PFSK-1 (cell line): ENCODE data around the gene PDK2.

ENCODE experiments used
- POLR2AphosphoS5 ChIP-seq: IDR thresholded peaks from 2 replicates; pipeline ENCODE4 v1.6.1; 2012; ENCODE audit warnings: low read depth, mild to moderate bottlenecking, control low read depth, low read length, moderate library complexity
- SIN3A ChIP-seq: IDR thresholded peaks from 2 replicates; pipeline ENCODE4 v1.6.1; 2012; ENCODE audit warnings: mild to moderate bottlenecking, low read length, moderate library complexity, borderline replicate concordance; ENCODE audit not compliant: insufficient read depth
- TAF1 ChIP-seq: IDR thresholded peaks from 2 replicates; pipeline ENCODE4 v1.6.1; 2012; ENCODE audit warnings: low read length, control low read depth, borderline replicate concordance; ENCODE audit not compliant: insufficient read depth
- TF ChIP-seq, protein P1 (sequence below), 2 experiments: IDR thresholded peaks; 2 replicates each; pipeline versions ENCODE4 v1.6.1 to v1.8.0; 2011 to 2012; ENCODE audit warnings: low read depth in 2 of 2, low read length in 2 of 2, control low read depth in 1 of 2, inconsistent platforms in 1 of 2, mild to moderate bottlenecking in 1 of 2, moderate library complexity in 1 of 2; ENCODE audit not compliant: insufficient read depth in 1 of 2

DNA sequence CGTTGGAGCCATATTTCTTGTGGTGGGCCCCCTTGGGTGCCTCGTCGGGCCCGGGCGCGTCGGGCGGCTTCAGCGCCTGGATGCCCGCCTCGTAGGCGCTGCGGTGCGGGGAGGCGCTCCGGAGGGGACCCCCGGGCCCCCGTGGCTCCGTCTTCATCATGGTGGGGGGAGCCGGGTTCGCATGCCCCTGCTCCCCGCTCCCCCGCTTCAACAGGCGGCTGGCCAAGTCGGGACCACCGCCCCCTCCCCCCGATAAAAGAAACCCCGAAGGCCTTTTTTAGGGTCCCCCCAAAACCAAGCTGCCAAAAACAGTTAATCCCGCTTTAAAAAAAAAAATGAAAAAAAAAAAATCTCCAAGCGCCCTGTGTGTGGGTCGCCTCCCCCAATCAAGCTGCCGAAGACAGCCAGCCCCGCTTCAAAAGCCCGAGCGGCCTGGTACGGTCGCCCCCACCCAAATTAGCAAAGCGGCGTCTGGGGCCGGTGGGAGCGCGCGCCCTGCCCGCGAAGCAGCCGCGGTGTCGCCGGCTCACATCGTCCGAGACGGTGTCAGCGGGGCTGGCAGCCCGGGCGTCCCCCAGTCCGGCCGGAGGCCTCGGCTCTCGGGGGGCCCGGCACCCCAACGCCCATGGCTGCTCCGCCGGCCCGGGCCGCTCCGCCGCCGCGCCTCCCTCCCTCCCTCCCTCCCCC lies 55.3 kb downstream of the PDK2 start, which contains the start of gene PPP1R9B:
- TF ChIP-seq POLR2AphosphoS5 (no peak), TAF1 (no peak), SIN3A (no peak)
- TF ChIP-seq, protein P1, sequence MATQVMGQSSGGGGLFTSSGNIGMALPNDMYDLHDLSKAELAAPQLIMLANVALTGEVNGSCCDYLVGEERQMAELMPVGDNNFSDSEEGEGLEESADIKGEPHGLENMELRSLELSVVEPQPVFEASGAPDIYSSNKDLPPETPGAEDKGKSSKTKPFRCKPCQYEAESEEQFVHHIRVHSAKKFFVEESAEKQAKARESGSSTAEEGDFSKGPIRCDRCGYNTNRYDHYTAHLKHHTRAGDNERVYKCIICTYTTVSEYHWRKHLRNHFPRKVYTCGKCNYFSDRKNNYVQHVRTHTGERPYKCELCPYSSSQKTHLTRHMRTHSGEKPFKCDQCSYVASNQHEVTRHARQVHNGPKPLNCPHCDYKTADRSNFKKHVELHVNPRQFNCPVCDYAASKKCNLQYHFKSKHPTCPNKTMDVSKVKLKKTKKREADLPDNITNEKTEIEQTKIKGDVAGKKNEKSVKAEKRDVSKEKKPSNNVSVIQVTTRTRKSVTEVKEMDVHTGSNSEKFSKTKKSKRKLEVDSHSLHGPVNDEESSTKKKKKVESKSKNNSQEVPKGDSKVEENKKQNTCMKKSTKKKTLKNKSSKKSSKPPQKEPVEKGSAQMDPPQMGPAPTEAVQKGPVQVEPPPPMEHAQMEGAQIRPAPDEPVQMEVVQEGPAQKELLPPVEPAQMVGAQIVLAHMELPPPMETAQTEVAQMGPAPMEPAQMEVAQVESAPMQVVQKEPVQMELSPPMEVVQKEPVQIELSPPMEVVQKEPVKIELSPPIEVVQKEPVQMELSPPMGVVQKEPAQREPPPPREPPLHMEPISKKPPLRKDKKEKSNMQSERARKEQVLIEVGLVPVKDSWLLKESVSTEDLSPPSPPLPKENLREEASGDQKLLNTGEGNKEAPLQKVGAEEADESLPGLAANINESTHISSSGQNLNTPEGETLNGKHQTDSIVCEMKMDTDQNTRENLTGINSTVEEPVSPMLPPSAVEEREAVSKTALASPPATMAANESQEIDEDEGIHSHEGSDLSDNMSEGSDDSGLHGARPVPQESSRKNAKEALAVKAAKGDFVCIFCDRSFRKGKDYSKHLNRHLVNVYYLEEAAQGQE (IDR thresholded peaks at IDR 0.05; ENCODE audit: insufficient read depth in 1 of 2, low read depth in 2 of 2, low read length in 2 of 2), result no peak
